ENCODE measurements around the gene MRPL30. TPM values are rescaled to one million over a fixed set of nuclear protein-coding genes. Genes with fewer than 3 reads are reported as not detected.

MRPL30 gene
- total and polyA plus RNA-seq, 2 donors from 2014 or later = 24.6 to 31.2 TPM

DNA sequence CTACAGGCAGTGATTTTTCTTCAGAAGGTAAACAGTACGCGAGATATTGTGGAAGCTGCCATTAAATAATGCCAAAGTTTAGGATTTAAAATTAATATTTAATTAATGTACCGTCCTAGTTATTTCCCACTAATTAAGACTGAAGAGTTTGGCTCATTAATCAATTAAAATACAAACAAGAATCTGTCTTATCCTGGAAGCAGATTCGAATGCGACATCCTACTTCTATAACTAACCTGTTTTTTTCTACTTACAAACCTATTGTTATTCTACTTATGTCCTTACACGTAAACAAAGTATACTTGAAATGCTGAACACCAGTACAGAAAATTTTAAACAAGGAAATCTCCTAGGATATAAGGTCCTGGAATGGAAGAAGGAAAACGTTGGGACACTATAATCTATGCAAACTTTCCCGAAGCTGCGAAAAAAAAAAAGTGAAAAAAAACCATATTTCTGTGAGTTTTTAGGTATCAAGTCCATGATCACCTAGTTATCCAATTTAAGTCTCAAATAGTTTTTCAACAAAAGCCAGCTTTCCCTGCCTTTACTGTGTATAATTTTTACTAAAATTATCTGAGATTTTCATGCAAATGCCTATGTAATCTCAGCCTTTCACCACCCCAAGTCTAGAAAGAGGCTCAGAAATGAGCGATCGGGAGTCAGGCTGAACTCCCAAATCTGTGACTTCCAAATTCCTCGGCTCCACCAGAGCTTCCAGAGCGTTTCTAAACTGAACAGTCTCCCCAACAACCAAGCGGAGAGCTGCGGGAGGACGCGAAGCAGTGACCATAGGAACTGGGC lies 40.7 kb upstream of the MRPL30 start:
- intact Hi-C loops (cut with DNase I) = no loop called here
- FAIRE-seq = no peak
- Histone ChIP-seq H3K27me3 (ENCODE audit: control insufficient read depth, insufficient read depth, low read length) (no peaks in the 10 kb centered on the region), H3K4me3 (ENCODE audit: low read length in 3 of 3) (peak overlapping the region; percentile 79 to 83 (median 82)), H3K9me3 (ENCODE audit: control insufficient read depth in 2 of 3, insufficient read depth in 1 of 3, low read length in 3 of 3) (no peaks in the 10 kb centered on the region), H3K36me3 (ENCODE audit: control insufficient read depth in 2 of 3, insufficient read depth in 3 of 3, low read length in 3 of 3) (no peaks in the 10 kb centered on the region), H3K27ac (ENCODE audit: low read depth in 2 of 2, low read length in 2 of 2) (peak overlapping the region; percentile 92 to 95), H3K4me1 (ENCODE audit: control insufficient read depth in 2 of 3, insufficient read depth in 2 of 3, low read depth in 1 of 3, low read length in 3 of 3) (peaks cover 0 to 5% (median 0%) of the 10 kb centered on the region in 3 donors), H3K9ac (ENCODE audit: low read length in 3 of 3) (peak overlapping the region; percentile 30 to 72 (median 56))
- DNase-seq = no peak
- no peak for TF ChIP-seq CTCF (IDR thresholded peaks at IDR 0.05; ENCODE audit: borderline replicate concordance, extremely low read depth, insufficient read depth)

GRCh38 chr2:99140860-99141109 lies 40.2 kb upstream of the MRPL30 start:
- intact Hi-C loops (cut with DNase I) = no loop called here
- no peaks in the 10 kb centered on the region for H3K9me3 ChIP-seq (ENCODE audit: control insufficient read depth in 2 of 3, insufficient read depth in 1 of 3, low read length in 3 of 3)
- no peaks in the 10 kb centered on the region for H3K27me3 ChIP-seq (ENCODE audit: control insufficient read depth, insufficient read depth, low read length)
- peak overlapping the region; percentile 30 to 72 (median 56) for H3K9ac ChIP-seq (ENCODE audit: low read length in 3 of 3)
- no peak for FAIRE-seq
- DNase-seq = peak in 2 of 5 donors; percentile 81 to 84
- H3K27ac ChIP-seq (ENCODE audit: low read depth in 2 of 2, low read length in 2 of 2) = peak overlapping the region; percentile 92 to 95
- peaks cover 0 to 5% (median 0%) of the 10 kb centered on the region in 3 donors for H3K4me1 ChIP-seq (ENCODE audit: control insufficient read depth in 2 of 3, insufficient read depth in 2 of 3, low read depth in 1 of 3, low read length in 3 of 3)
- H3K4me3 ChIP-seq (ENCODE audit: low read length in 3 of 3) = peak overlapping the region; percentile 79 to 83 (median 82)
- TF ChIP-seq CTCF (IDR thresholded peaks at IDR 0.05; ENCODE audit: borderline replicate concordance, extremely low read depth, insufficient read depth) = no peak
- no peaks in the 10 kb centered on the region for H3K36me3 ChIP-seq (ENCODE audit: control insufficient read depth in 2 of 3, insufficient read depth in 3 of 3, low read length in 3 of 3)

DNA sequence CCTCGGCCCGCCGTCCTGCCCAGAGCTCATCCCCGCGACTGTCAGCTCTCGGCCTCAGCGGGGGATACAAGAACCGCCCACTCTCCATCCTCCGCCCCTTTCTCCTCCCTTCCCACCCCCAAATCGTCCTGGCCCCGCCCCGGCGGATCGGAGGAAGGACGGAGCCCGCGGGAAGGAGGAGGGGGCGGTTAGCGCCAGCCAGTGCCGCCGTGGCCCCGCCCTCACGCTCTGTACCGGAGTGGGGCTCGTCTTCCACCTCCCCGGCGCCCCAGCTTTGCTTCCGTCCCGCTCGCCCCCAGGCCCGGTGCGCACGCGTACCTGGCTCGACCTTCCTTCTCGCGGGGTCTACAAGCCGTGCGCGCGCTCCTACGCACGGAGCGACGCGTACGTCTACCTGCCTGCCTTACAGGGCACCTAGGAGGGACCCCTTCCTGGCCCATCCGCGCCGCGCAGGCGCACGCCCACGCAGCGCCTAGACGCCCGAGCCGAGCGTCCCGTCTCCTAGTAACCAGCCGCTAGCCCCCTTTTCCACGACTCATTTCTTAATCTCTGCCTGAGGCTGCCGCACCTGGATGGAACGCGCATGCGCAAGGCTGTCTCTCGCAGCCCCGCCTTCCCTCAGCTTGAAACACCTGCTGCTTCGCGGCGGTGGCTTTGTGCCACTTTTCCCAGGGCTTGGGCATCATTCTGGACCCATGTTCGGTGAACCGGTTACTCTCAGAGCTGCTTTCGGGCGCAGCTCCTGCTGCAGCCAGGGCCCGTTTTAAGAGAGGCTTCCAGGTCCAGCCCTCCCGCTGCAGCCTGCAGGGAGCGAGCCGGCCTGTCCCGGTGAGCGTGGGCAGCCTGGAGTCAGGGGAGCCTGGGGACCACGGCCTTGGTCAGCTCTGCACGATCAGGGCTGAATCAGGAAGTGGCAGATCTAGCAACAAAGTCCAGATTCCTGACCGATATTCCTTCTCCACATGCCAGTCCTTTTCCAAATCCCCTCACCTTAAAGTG lies 39.6 kb upstream of the MRPL30 start, which contains the start of gene C2orf15:
Gene C2orf15 (plus strand): TSS at position 598 of the 999 bp plus-strand sequence. CDS start 8,852 bp downstream, outside the sequence.
- H3K27me3 ChIP-seq (ENCODE audit: control insufficient read depth, insufficient read depth, low read length) = no peaks in the 10 kb centered on the region
- H3K9ac ChIP-seq (ENCODE audit: low read length in 3 of 3) = peak within 1 kb of the TSS; percentile 39 to 81 (median 72)
- TF ChIP-seq CTCF (IDR thresholded peaks at IDR 0.05; ENCODE audit: borderline replicate concordance, extremely low read depth, insufficient read depth) = no peak
- H3K27ac ChIP-seq (ENCODE audit: low read depth in 2 of 2, low read length in 2 of 2) = peak within 1 kb of the TSS; percentile 92 to 95
- intact Hi-C loops (cut with DNase I) = no loop called here
- DNase-seq (peak; percentile 97 to 98 (median 98)), FAIRE-seq (no peak)
- no peaks in the 10 kb centered on the region for H3K36me3 ChIP-seq (ENCODE audit: control insufficient read depth in 2 of 3, insufficient read depth in 3 of 3, low read length in 3 of 3)
- peaks cover 0 to 5% (median 0%) of the 10 kb centered on the region in 3 donors for H3K4me1 ChIP-seq (ENCODE audit: control insufficient read depth in 2 of 3, insufficient read depth in 2 of 3, low read depth in 1 of 3, low read length in 3 of 3)
- no peaks in the 10 kb centered on the region for H3K9me3 ChIP-seq (ENCODE audit: control insufficient read depth in 2 of 3, insufficient read depth in 1 of 3, low read length in 3 of 3)
- H3K4me3 ChIP-seq (ENCODE audit: low read length in 3 of 3) = peak within 1 kb of the TSS; percentile 79 to 83 (median 82)
